Spleen (tissue), 11 donors: ENCODE data around the gene RENBP. TPM values are rescaled to one million over a fixed set of nuclear protein-coding genes. Genes with fewer than 3 reads are reported as not detected.
A peak's percentile ranks its signal among the peaks of the same experiment; 100 is the strongest.

Experiments used
- DNase-seq: peaks from one replicate; pipeline ENCODE4 v3.0.0-alpha.2; 2020
- H3K27ac ChIP-seq, 8 donors: fragments of 200-600 bp; sonication (generic) in 7 of 8; 1 replicate in 4 of 8; 2 replicates in 4 of 8; pipeline versions ENCODE4 v1.5.0 to v1.8.0; 2016 to 2021; ENCODE audit warnings: inconsistent platforms in 4 of 8, mild to moderate bottlenecking in 4 of 8, moderate library complexity in 1 of 8
- H3K27me3 ChIP-seq, 7 donors: fragments of 200-600 bp; sonication (generic) in 6 of 7; replicated peaks in 1 of 7; 1 replicate in 4 of 7; 2 replicates in 3 of 7; pipeline versions ENCODE4 v1.5.0 to v1.8.0; 2016 to 2021; ENCODE audit warnings: inconsistent platforms in 3 of 7, mild to moderate bottlenecking in 1 of 7
- H3K36me3 ChIP-seq, 6 donors: fragments of 200-600 bp; sonication (generic) in 5 of 6; 1 replicate in 4 of 6; 2 replicates in 2 of 6; pipeline versions ENCODE4 v1.5.0 to v1.8.0; 2016 to 2021; ENCODE audit warnings: inconsistent platforms in 2 of 6
- H3K4me1 ChIP-seq, 6 donors: fragments of 200-600 bp; sonication (generic) in 5 of 6; 1 replicate in 3 of 6; 2 replicates in 3 of 6; pipeline versions ENCODE4 v1.5.0 to v1.8.0; 2016 to 2021; ENCODE audit warnings: inconsistent platforms in 3 of 6
- H3K4me3 ChIP-seq, 8 donors: fragments of 200-600 bp; sonication (generic) in 7 of 8; 1 replicate in 4 of 8; 2 replicates in 4 of 8; pipeline versions ENCODE4 v1.5.0 to v1.8.0; 2016 to 2021; ENCODE audit warnings: inconsistent platforms in 4 of 8, mild to moderate bottlenecking in 4 of 8, moderate library complexity in 2 of 8
- H3K9me3 ChIP-seq, 8 donors: fragments of 200-600 bp; sonication (generic) in 7 of 8; 1 replicate in 4 of 8; 2 replicates in 4 of 8; pipeline versions ENCODE4 v1.5.0 to v1.8.0; 2016 to 2021; ENCODE audit warnings: inconsistent platforms in 4 of 8
- CTCF ChIP-seq, 11 experiments: fragments of 200-600 bp in 7 of 11; fragments of 450-650 bp in 4 of 11; sonication (generic) in 4 of 11; IDR thresholded peaks in 8 of 11; conservative IDR thresholded peaks in 3 of 11; 1 replicate in 7 of 11; 2 replicates in 4 of 11; pipeline versions ENCODE4 v1.4.0 to v1.8.0; 2016 to 2021; ENCODE audit warnings: antibody characterized with exemption in 11 of 11, inconsistent platforms in 4 of 11, mild to moderate bottlenecking in 1 of 11
- POLR2A ChIP-seq, 3 donors: fragments of 450-650 bp; IDR thresholded peaks; one replicate each; pipeline ENCODE4 v1.5.1; 2017; ENCODE audit warnings: antibody characterized with exemption in 3 of 3, mild to moderate bottlenecking in 1 of 3
- POLR2AphosphoS5 ChIP-seq, 3 donors: sonication (generic); formaldehyde crosslinking; IDR thresholded peaks; one replicate each; pipeline ENCODE4 v1.5.1; 2017; ENCODE audit warnings: antibody characterized with exemption in 3 of 3
- WGBS, 5 donors: extraction: QIAGEN DNeasy Blood & Tissue Kit in 3 of 5; methylation state at CpG; one replicate each; pipeline versions ENCODE4 v1.1.5 to v1.1.7; 2013 to 2018; 5-methylcytosine and 5-hydroxymethylcytosine counted together
- intact Hi-C: fragments of 100-400 bp; cut with DNase I; formaldehyde crosslinking; loops from one replicate; pipeline ENCODE4 v1.15.0; 2023; ENCODE audit warnings: low total_unique reads
- polyA plus RNA-seq, 3 donors: library from polyadenylated mRNA; stranded (reverse); fragments of 200-250 nt; gene quantifications; one replicate each; pipeline ENCODE4 v1.2.1, GENCODE V29; 2013
- total RNA-seq, 7 donors: library from RNA; depleted of rRNA in 3 of 7; stranded (reverse); fragments of >200 nt in 3 of 7; fragmentation: NEBNext Ultra II Directional in 4 of 7; extraction: Animal tissue kit (Norgen Biotek cat#: 25700) in 4 of 7; gene quantifications; one replicate each; pipeline versions ENCODE4 v1.1.0 to v1.2.1, GENCODE V29; 2016 to 2021
- donor health status: healthy with polysubstance abuse.
- donor health status: DM: no; HTN: no; CAD: no; lungs with moderate emphysema.
- donor health status: DM: no; HTN: no; CAD: no.
- donor health status: Bipolar disorder and iron deficiency.
- donor health status: healthy.
- donor health status: DM: no; HTN: no; CAD: no.
- donor health status: DM: yes; HTN: yes; CAD: no.

The RENBP gene
- total and polyA plus RNA-seq, 10 donors: 42.0 to 105 (median 63.5) TPM

- TF ChIP-seq POLR2AphosphoS5 (IDR thresholded peaks at IDR 0.05): peak; percentile 89 to 94 (median 92)
- TF ChIP-seq CTCF (IDR thresholded peaks at IDR 0.05 in 8 of 11, conservative IDR thresholded peaks at IDR 0.05 in 3 of 11): peak in 5 of 11 experiments; percentile 12 to 40 (median 22)
- TF ChIP-seq POLR2A (IDR thresholded peaks at IDR 0.05): peak; percentile 35 to 83 (median 35)
- H3K4me3 ChIP-seq: peak overlapping the region; percentile 30 to 71 (median 52)
- peaks cover 0 to 6% (median 0%) of the 10 kb centered on the region in 7 donors for H3K27me3 ChIP-seq
- intact Hi-C loops: no loop called here
- 0 to 20% (median 1%) methylated on average over 10 to 76 of the region's 76 CpGs for WGBS, 5 donors
- peak overlapping the region; percentile 92 to 99 (median 97) for H3K27ac ChIP-seq
- H3K4me1 ChIP-seq: peaks cover 16 to 85% (median 66%) of the 10 kb centered on the region in 6 donors
- DNase-seq: peak; percentile 99
- no peaks in the 10 kb centered on the region for H3K9me3 ChIP-seq
- peaks cover 0 to 39% (median 9%) of the 10 kb centered on the region in 6 donors for H3K36me3 ChIP-seq
Observed at GRCh38 chrX:153927922-153928760, 16.3 kb downstream of the RENBP start.

GRCh38 chrX:153927672-153927921 is 16.8 kb downstream of the RENBP start:
- Histone ChIP-seq H3K9me3 (no peaks in the 10 kb centered on the region), H3K4me3 (peak overlapping the region; percentile 30 to 71 (median 52)), H3K4me1 (peaks cover 19 to 85% (median 68%) of the 10 kb centered on the region in 6 donors), H3K36me3 (peaks cover 0 to 34% (median 7%) of the 10 kb centered on the region in 6 donors), H3K27me3 (peaks cover 0 to 7% (median 0%) of the 10 kb centered on the region in 7 donors), H3K27ac (peak overlapping the region; percentile 92 to 99 (median 97))
- intact Hi-C loops: no loop called here
- 0 to 19% (median 1%) methylated on average over 1 to 8 of the region's 8 CpGs for WGBS, 5 donors
- TF ChIP-seq POLR2AphosphoS5 (IDR thresholded peaks at IDR 0.05): no peak
- TF ChIP-seq POLR2A (IDR thresholded peaks at IDR 0.05): no peak
- TF ChIP-seq CTCF (IDR thresholded peaks at IDR 0.05 in 8 of 11, conservative IDR thresholded peaks at IDR 0.05 in 3 of 11): no peak
- DNase-seq: no peak

- Histone ChIP-seq H3K4me3 (peak overlapping the region; percentile 34 to 71 (median 52)), H3K27me3 (peaks cover 0 to 7% (median 0%) of the 10 kb centered on the region in 7 donors), H3K4me1 (peaks cover 19 to 88% (median 73%) of the 10 kb centered on the region in 6 donors), H3K27ac (peak overlapping the region; percentile 92 to 99 (median 97)), H3K9me3 (no peaks in the 10 kb centered on the region), H3K36me3 (peaks cover 0 to 29% (median 5%) of the 10 kb centered on the region in 6 donors)
- DNase-seq: peak; percentile 96
- TF ChIP-seq POLR2A (IDR thresholded peaks at IDR 0.05) (peak in 2 of 3 donors; percentile 5 to 12), POLR2AphosphoS5 (IDR thresholded peaks at IDR 0.05) (peak; percentile 78 to 90 (median 89)), CTCF (IDR thresholded peaks at IDR 0.05 in 8 of 11, conservative IDR thresholded peaks at IDR 0.05 in 3 of 11) (peak in 2 of 11 experiments; percentile 24 to 40)
- intact Hi-C loops: no loop called here
- 1 to 20% (median 11%) methylated on average over 14 to 31 of the region's 31 CpGs for WGBS, 5 donors
Observed at GRCh38 chrX:153926858-153927671, 17.4 kb downstream of the RENBP start.
